ENCODE results near the gene VCX2. TPM values are rescaled to one million over a fixed set of nuclear protein-coding genes. Genes with fewer than 3 reads are reported as not detected.
"Not testable (repeated sequence)": the region's sequence is repeated elsewhere in the genome, so short reads cannot be mapped to it uniquely, and the experiment has no call there.

VCX2 gene
- total RNA-seq, 1 experiment from 2014 or later: not detected

DNA sequence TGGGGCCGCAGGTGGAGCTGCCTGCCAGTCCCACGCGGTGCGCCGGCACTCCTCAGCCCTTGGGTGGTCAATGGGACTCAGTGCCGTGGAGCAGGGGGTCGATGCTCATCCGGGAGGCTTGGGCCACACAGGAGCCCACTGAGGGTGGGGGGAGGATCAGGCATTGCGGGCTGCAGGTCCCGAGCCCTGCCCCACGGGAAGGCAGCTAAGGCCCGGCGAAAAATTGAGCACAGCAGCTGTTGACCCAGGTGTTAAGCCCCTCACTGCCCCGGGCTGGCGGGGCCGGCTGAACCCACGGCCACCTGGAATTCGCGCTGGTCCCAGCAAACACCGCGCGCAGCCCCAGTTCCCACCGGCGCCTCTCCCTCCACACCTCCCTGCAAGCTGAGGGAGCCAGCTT lies 26.1 kb downstream of the VCX2 start:
- H3K4me1 ChIP-seq (replicated peaks): no peaks in the 10 kb centered on the region
- H3K36me3 ChIP-seq: no peaks in the 10 kb centered on the region
- DNase-seq (ENCODE audit: low read depth in 1 of 2, low spot score in 2 of 2): no peak
- H3K4me3 ChIP-seq: no peak overlapping the region
- H3K27ac ChIP-seq: no peak overlapping the region
- no peaks in the 10 kb centered on the region for H3K27me3 ChIP-seq (replicated peaks)
- no peaks in the 10 kb centered on the region for H3K9me3 ChIP-seq (replicated peaks)

DNA sequence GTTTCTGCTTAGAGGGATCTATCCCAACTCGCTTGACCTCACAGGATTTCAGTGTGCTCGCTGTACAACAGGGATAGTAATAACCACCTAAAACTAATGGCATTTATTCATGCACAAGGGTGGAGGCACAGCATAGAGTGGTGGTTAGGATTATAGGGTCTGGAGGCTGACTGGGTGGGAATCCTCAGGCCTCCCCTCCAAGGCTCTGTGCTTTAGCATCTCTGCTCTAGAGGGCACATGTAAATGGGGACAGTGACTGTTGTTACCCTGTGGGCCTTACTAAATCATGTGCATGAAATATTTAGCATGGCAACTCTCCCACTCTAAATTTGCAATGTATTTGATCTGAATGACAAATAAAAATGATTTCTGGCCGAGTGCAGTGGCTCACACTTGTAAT lies 29.2 kb downstream of the VCX2 start:
- no peak for DNase-seq (ENCODE audit: low read depth in 1 of 2, low spot score in 2 of 2)
- Histone ChIP-seq H3K27me3 (replicated peaks) (no peaks in the 10 kb centered on the region), H3K9me3 (replicated peaks) (no peaks in the 10 kb centered on the region), H3K27ac (no peak overlapping the region), H3K4me3 (no peak overlapping the region), H3K4me1 (replicated peaks) (no peaks in the 10 kb centered on the region), H3K36me3 (no peaks in the 10 kb centered on the region)

DNA sequence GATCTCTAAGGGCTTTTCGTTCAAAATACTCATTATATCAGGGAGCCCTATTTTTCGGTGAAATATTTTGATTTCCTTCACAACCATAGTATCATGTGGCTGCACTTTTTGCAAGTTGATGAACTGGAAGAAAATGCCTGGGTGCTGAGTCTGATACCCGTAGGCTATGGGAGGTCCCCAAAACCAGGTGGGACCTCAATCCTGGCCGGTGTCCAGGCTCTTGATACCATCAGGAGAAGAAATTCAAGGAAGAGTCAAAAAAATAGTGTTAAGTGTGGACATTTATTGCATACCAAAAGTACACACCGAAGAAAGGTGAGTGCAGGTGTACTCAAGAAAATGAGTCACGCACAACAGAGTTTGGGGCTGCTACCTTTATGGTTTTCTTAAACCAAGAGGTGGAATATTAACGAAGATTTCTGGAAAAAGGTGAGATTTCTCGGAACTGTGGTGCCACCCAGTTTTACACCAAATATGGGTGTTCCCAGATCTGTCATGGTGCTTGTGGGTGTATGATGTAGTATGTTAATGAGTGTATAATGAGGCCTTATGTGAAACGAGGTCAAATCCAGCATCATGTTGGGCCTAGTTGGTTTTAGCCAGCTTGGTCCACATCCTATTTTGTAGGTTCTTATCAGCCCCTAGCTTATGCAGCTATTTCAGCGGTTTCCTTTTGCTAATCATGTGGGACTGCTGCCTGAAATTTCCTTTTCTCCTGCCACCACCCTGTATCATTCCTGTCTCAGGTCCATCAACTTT lies 29.9 kb downstream of the VCX2 start:
- Histone ChIP-seq H3K36me3 (no peaks in the 10 kb centered on the region), H3K27me3 (replicated peaks) (no peaks in the 10 kb centered on the region), H3K4me1 (replicated peaks) (no peaks in the 10 kb centered on the region), H3K4me3 (no peak overlapping the region), H3K27ac (no peak overlapping the region), H3K9me3 (replicated peaks) (no peaks in the 10 kb centered on the region)
- no peak for DNase-seq (ENCODE audit: low read depth in 1 of 2, low spot score in 2 of 2)

DNA sequence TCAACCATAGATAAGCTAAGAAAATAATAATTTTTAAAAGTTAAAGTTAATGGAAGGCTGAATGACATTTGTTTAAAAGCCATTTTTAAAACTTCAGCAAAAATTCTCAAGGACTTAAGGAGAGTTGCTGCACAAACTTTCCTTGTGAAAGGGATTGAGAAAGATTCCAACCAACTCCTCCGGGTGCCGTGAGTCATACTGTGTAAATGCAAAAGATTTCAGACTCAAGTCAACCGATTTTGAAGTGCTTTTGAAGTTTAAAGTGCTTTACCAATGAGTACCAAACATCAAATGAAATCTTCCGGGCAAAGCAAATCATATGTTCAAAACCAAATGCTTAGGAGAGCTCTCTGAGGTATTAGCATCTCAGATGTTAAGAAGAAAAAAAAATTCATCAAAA lies 31.4 kb downstream of the VCX2 start:
- no peak for DNase-seq (ENCODE audit: low read depth in 1 of 2, low spot score in 2 of 2)
- no peaks in the 10 kb centered on the region for H3K27me3 ChIP-seq (replicated peaks)
- H3K36me3 ChIP-seq: no peaks in the 10 kb centered on the region
- H3K4me1 ChIP-seq (replicated peaks): no peaks in the 10 kb centered on the region
- no peaks in the 10 kb centered on the region for H3K9me3 ChIP-seq (replicated peaks)
- no peak overlapping the region for H3K27ac ChIP-seq
- H3K4me3 ChIP-seq: no peak overlapping the region

DNA sequence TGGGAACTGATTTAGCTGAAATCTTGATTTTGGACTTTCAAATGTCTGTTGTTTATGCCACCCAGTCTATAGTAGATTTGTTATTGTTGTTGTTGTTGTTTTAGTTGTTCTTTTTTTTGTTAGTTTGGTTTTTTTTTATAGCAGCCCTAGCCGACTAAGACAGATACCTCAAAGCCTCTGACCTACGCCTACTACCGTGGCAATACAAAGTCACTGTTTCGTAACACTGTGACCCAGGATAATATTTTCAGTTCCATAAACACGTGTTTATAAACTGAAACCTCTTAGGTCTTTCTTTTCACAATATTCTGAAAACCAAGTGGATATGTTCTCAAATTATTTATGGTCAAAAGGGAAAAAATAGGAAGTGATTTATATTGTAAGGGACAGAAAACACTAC lies 32.8 kb downstream of the VCX2 start:
- DNase-seq (ENCODE audit: low read depth in 1 of 2, low spot score in 2 of 2): no peak
- H3K36me3 ChIP-seq: no peaks in the 10 kb centered on the region
- no peak overlapping the region for H3K4me3 ChIP-seq
- no peaks in the 10 kb centered on the region for H3K4me1 ChIP-seq (replicated peaks)
- no peaks in the 10 kb centered on the region for H3K27me3 ChIP-seq (replicated peaks)
- H3K27ac ChIP-seq: no peak overlapping the region
- no peaks in the 10 kb centered on the region for H3K9me3 ChIP-seq (replicated peaks)

DNA sequence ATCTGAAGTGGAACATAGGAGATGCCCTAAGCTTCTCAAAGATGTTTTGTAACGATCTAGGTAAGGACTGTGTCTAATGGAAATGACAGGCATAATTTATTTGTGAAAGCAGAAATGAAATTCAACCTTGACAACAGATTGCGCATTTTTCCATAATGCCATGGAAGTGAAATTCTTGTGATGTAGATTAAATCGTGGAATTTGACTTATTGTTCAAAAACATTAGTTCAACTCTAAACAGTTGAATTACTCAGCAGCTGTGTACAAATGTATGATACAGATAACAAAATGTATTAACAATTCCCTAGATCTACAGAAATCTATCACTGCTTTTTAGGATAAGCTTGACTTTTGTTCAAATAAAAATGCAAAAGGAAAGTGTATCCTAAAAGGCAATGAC lies 44.4 kb downstream of the VCX2 start:
- no peak overlapping the region for H3K27ac ChIP-seq
- H3K27me3 ChIP-seq (replicated peaks): no peaks in the 10 kb centered on the region
- no peaks in the 10 kb centered on the region for H3K36me3 ChIP-seq
- DNase-seq (ENCODE audit: low read depth in 1 of 2, low spot score in 2 of 2): no peak
- H3K4me3 ChIP-seq: no peak overlapping the region
- H3K4me1 ChIP-seq (replicated peaks): no peaks in the 10 kb centered on the region
- H3K9me3 ChIP-seq (replicated peaks): no peaks in the 10 kb centered on the region

DNA sequence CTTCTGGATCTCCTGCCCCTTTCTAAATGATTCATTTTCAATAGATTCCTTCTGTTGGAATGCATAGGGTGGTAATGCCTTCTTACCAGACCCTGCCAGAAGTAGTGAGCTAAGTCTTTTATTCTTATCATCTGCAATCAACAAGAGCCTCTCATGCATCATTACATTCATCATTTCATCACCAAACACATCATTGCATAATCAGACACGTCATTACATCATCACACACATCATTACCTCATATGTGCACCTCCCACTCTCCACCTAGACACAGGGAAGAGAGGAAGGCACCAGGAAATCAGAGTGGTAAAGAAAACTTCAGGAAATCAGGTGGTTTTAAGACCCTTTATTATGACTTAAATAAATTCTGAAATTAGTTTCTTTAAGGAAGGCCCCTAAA lies 45.0 kb downstream of the VCX2 start:
- Histone ChIP-seq H3K9me3 (replicated peaks) (no peaks in the 10 kb centered on the region), H3K27ac (no peak overlapping the region), H3K27me3 (replicated peaks) (no peaks in the 10 kb centered on the region), H3K36me3 (no peaks in the 10 kb centered on the region), H3K4me1 (replicated peaks) (no peaks in the 10 kb centered on the region), H3K4me3 (no peak overlapping the region)
- DNase-seq (ENCODE audit: low read depth in 1 of 2, low spot score in 2 of 2): no peak

DNA sequence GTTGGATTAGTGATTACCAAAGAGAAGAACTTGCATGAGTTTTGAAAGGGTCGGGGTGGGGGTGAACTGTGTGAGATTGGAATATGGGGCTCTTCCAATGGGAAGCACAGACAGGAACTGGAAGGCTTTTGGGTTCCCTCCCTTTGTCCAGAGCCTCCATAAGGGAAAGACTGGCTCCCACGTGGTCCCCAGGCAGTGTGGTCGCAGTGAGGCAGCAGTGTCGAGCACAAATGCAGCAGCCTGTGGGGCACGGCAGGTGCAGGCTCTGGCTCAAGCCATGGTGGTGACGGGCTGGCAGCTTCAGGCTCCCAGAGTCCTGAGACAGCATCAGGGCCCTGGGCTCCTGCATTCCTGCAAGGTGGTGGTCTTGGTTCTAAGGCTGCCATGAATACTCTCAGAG lies 45.5 kb downstream of the VCX2 start:
- no peak for DNase-seq (ENCODE audit: low read depth in 1 of 2, low spot score in 2 of 2)
- no peak overlapping the region for H3K4me3 ChIP-seq
- H3K4me1 ChIP-seq (replicated peaks): no peaks in the 10 kb centered on the region
- H3K27me3 ChIP-seq (replicated peaks): no peaks in the 10 kb centered on the region
- H3K9me3 ChIP-seq (replicated peaks): no peaks in the 10 kb centered on the region
- H3K36me3 ChIP-seq: no peaks in the 10 kb centered on the region
- no peak overlapping the region for H3K27ac ChIP-seq

DNA sequence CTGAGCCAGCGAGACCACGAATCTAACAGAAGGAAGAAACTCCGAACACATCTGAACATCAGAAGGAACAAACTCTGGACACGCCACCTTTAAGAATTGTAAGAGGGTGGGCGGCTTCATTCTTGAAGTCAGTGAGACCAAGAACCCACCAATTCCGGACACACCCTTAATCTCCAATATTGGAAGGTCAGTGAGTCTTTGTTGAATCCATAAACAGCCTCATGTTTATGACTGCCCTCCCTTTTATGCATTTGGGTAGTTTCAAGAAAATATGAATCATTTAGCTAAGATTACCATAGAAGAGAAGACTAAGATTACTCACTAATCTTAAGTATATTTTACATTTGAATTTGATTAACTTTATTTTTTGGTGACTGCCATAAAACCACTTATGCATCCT lies 48.5 kb downstream of the VCX2 start:
- no peaks in the 10 kb centered on the region for H3K36me3 ChIP-seq
- no peaks in the 10 kb centered on the region for H3K27me3 ChIP-seq (replicated peaks)
- no peaks in the 10 kb centered on the region for H3K9me3 ChIP-seq (replicated peaks)
- H3K4me3 ChIP-seq: no peak overlapping the region
- no peak for DNase-seq (ENCODE audit: low read depth in 1 of 2, low spot score in 2 of 2)
- no peak overlapping the region for H3K27ac ChIP-seq
- H3K4me1 ChIP-seq (replicated peaks): no peaks in the 10 kb centered on the region

DNA sequence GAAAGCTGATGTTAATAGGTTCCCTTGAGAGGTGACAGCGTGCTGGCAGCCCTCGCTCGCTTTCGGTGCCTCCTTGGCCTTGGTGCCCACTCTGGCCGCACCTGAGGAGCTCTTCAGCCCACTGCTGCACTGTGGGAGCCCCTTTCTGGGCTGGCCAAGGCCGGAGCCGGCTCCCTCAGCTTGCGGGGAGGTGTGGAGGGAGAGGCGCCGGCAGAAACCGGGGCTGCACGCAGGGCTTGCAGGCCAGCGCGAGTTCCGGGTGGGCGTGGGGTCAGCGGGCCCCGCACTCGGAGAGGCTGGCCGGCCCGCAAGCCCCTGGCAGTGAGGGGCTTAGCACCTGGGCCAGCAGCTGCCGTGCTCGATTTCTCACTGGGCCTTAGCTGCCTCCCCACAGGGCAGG lies 49.7 kb downstream of the VCX2 start:
- H3K4me1 ChIP-seq (replicated peaks); H3K27me3 ChIP-seq (replicated peaks); H3K4me3 ChIP-seq; H3K9me3 ChIP-seq (replicated peaks); H3K27ac ChIP-seq; H3K36me3 ChIP-seq; DNase-seq (ENCODE audit: low read depth in 1 of 2, low spot score in 2 of 2): not testable (repeated sequence)

Other genes with a start within 250 kb of the VCX2 start
- not detected in 2 replicates for gene PNPLA4, start 243.9 kb downstream of the VCX2 start, total RNA-seq (2014; rRNA removed; shearing (Covaris generic))